ENCODE measurements around the gene SF1. TPM values are rescaled to one million over a fixed set of nuclear protein-coding genes. Genes with fewer than 3 reads are reported as not detected.
A peak's percentile ranks its signal among the peaks of the same experiment; 100 is the strongest.

SF1 gene
- total and polyA plus RNA-seq, 2 experiments from 2014 or later: 62.2 to 81.6 TPM

DNA sequence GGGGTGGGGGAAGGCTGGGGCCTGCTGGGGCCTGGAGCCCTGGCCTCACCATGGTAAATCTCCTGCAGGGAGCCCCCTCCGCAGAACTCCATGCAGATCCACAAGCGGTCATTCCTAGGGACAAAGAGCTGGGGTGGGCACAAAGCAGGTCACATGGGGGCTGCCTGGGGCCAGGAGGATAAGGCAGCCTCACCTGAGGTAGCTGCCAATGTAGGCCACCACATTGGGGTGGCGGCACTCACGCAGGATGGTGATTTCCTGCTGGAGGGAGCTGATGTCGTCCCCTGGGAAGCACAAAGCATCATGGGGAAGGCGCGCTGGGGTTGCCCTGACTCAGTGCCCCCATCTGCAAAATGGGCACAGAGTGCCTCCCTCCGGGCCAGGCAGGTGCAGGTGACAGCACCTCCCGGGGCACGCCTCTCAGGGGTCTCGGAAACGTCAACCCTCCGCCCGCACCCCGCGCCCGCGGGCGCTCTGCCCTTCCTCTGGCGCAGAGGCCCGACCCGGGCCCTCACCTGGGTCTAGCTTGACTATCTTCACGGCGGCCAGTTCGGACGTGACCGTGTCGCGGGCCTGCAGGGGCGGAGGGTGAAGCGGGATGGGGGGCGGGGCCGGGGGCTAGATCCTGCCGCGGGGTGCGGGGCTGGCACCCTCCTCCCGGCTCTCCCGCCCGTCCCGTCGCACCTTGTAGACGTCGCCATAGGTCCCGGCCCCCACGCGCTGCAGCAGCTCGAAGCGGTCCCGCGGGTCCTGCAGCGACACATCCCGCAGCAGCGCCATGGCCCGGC, 24.2 kb upstream of the SF1 start:
- no peaks in the 10 kb centered on the region for H4K20me1 ChIP-seq (ENCODE audit: insufficient read depth)
- peaks cover 8% of the 10 kb centered on the region; the same call in 1 of the 2 replicates for H3K4me1 ChIP-seq (ENCODE audit: insufficient read depth)
- H3K36me3 ChIP-seq (ENCODE audit: low read depth): no peaks in the 10 kb centered on the region
- TF ChIP-seq EZH2 (IDR thresholded peaks at IDR 0.05; ENCODE audit: insufficient read depth, poor library complexity, severe bottlenecking): no peak
- no peak for TF ChIP-seq EZH2phosphoT487 (IDR thresholded peaks at IDR 0.05; ENCODE audit: insufficient read depth, low read depth)
- DNase-seq: no peak
- no peaks in the 10 kb centered on the region for H3K9me3 ChIP-seq (ENCODE audit: low read depth)
- no peaks in the 10 kb centered on the region for H3F3A ChIP-seq (ENCODE audit: insufficient read depth)
- peak overlapping the region; percentile 41 for H3K9ac ChIP-seq
- H3K27ac ChIP-seq: no peak overlapping the region
- peak overlapping the region; percentile 13 for H3K4me2 ChIP-seq (ENCODE audit: unreplicated experiment)
- no peaks in the 10 kb centered on the region for H3K79me2 ChIP-seq (ENCODE audit: insufficient read depth)
- peak overlapping the region; percentile 54 for H2AFZ ChIP-seq
- H3K4me3 ChIP-seq: peak overlapping the region; percentile 88
- in situ Hi-C loops (cut with MboI): no loop called here
- WGBS, 2 experiments (ENCODE audit: low coverage in 1 of 2, low lambda C conversion rate in 2 of 2, missing lambda C conversion rate in 2 of 2): 28 to 80% methylated on average over 7 to 29 of the region's 54 CpGs
- no peaks in the 10 kb centered on the region for H3K27me3 ChIP-seq (replicated peaks; ENCODE audit: insufficient read depth)
- no peaks in the 10 kb centered on the region for H3K9me2 ChIP-seq (ENCODE audit: insufficient read depth)

DNA sequence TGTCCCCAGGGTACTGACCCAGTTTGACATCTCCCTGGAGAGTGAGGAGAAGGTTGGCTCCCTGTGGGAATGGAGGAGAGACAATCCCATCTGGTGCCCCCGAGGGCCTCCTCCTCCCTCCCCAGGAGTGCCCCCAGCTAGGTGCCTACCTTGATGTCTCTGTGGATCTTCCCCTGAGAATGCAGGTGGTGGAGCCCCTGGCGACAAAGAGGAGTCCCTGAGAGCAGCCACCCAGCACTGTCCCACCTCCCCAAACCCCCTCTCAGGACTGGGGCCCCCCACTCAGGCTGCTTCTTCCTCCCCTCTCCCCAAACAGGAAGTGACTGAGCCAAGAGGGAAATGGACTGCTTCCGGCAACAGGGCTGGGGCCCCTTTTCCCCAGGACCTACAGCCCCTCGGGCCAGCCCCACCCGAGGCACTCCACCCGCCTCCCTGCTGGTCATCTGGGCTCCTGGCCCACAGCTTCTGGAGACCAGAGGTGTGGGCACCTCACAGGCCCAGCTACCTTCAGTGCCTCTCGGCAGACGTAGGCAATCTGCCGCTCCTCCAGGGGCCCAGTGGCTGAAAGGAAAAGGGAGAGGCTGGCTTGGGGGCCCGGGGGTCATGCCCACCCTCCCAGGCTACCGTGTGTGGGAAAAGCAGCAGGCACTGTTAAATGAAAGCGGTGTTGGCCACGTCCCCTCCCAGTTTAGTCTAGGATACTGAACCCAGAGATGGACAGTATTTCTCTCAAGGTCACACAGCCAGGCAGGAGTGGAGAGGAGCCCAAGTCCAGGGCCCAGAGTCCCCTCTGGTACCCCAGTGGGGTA, 23.4 kb upstream of the SF1 start:
- in situ Hi-C loops (cut with MboI): no loop called here
- H2AFZ ChIP-seq: no peak overlapping the region
- no peak overlapping the region for H3K4me2 ChIP-seq (ENCODE audit: unreplicated experiment)
- no peaks in the 10 kb centered on the region for H3K9me3 ChIP-seq (ENCODE audit: low read depth)
- no peaks in the 10 kb centered on the region for H4K20me1 ChIP-seq (ENCODE audit: insufficient read depth)
- H3K9ac ChIP-seq: no peak overlapping the region
- TF ChIP-seq EZH2 (IDR thresholded peaks at IDR 0.05; ENCODE audit: insufficient read depth, poor library complexity, severe bottlenecking): no peak
- TF ChIP-seq EZH2phosphoT487 (IDR thresholded peaks at IDR 0.05; ENCODE audit: insufficient read depth, low read depth): no peak
- H3K36me3 ChIP-seq (ENCODE audit: low read depth): no peaks in the 10 kb centered on the region
- peaks cover 8% of the 10 kb centered on the region; the same call in 1 of the 2 replicates for H3K4me1 ChIP-seq (ENCODE audit: insufficient read depth)
- H3K27me3 ChIP-seq (replicated peaks; ENCODE audit: insufficient read depth): no peaks in the 10 kb centered on the region
- DNase-seq: no peak
- no peak overlapping the region for H3K27ac ChIP-seq
- H3K9me2 ChIP-seq (ENCODE audit: insufficient read depth): no peaks in the 10 kb centered on the region
- no peak overlapping the region for H3K4me3 ChIP-seq
- H3F3A ChIP-seq (ENCODE audit: insufficient read depth): no peaks in the 10 kb centered on the region
- H3K79me2 ChIP-seq (ENCODE audit: insufficient read depth): no peaks in the 10 kb centered on the region
- WGBS, 2 experiments (ENCODE audit: low coverage in 1 of 2, low lambda C conversion rate in 2 of 2, missing lambda C conversion rate in 2 of 2): 68 to 73% methylated on average over 5 to 13 of the region's 13 CpGs

DNA sequence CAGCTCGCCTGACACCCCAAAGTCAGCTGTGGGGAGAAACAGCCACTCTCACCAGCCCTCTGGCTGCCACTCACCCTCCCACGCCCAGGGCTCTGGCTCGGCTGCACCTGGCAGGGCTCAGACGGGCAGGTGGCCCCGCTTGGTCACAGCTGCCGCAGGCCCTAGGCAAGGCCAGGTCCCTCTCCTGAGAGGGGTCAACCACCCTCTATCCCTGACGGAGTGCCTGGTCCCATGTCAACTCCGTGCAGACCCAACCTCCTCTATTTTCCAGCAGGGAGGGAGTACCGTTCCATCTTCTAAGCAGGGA, 22.8 kb upstream of the SF1 start:
- Histone ChIP-seq H2AFZ (no peak overlapping the region), H3K79me2 (ENCODE audit: insufficient read depth) (no peaks in the 10 kb centered on the region), H3K4me2 (ENCODE audit: unreplicated experiment) (no peak overlapping the region), H3K4me3 (no peak overlapping the region), H3K4me1 (ENCODE audit: insufficient read depth) (peaks cover 8% of the 10 kb centered on the region; the same call in 1 of the 2 replicates), H3K9me2 (ENCODE audit: insufficient read depth) (no peaks in the 10 kb centered on the region), H3F3A (ENCODE audit: insufficient read depth) (no peaks in the 10 kb centered on the region), H3K9me3 (ENCODE audit: low read depth) (no peaks in the 10 kb centered on the region), H3K27ac (no peak overlapping the region), H4K20me1 (ENCODE audit: insufficient read depth) (no peaks in the 10 kb centered on the region), H3K9ac (no peak overlapping the region), H3K36me3 (ENCODE audit: low read depth) (no peaks in the 10 kb centered on the region), H3K27me3 (replicated peaks; ENCODE audit: insufficient read depth) (no peaks in the 10 kb centered on the region)
- in situ Hi-C loops (cut with MboI): no loop called here
- TF ChIP-seq EZH2phosphoT487 (IDR thresholded peaks at IDR 0.05; ENCODE audit: insufficient read depth, low read depth): no peak
- no peak for TF ChIP-seq EZH2 (IDR thresholded peaks at IDR 0.05; ENCODE audit: insufficient read depth, poor library complexity, severe bottlenecking)
- no peak for DNase-seq
- 81 to 87% methylated on average over 9 of the region's 9 CpGs for WGBS, 2 experiments (ENCODE audit: low coverage in 1 of 2, low lambda C conversion rate in 2 of 2, missing lambda C conversion rate in 2 of 2)

DNA sequence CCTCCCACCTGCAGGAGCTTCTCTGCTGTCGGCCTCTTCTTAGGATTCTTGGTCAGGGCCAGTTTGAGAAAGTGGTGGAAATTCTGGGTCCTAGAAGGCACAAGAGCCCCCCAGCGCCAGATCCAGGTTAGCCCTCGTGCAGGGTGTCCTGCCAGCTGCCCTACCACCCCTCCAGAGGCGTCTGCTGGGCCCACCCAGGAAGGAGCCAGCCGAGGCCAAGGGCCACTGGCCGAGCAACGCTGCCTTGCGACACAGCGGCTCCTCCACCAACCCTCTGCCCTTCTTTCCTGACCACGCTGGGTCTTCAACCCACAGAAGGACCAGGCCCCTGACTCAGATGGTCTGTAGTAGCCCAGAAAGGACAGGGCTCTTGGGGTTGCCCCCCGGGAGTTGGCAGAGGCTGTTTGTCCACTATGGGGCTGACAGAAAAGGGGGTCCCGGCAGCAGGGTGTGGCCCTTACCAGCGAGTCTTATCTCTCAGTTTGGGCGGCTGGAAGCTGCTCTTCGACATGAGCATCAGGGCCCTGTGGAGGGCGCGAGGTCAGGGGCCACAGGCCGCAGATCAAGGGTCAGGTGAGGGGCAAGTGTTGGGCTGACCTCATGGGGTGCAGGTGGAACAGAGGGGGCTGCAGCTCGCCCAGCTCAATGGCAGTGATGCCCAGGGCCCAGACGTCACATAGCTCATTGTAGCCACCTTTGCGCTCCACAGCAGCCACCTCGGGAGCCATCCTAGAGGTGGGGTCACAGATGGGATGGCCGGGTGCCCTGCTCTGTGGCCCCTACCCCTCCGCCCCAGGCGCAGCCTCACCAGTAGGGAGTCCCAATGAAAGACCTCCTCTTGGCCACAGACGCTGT, 22.2 kb upstream of the SF1 start:
- no peaks in the 10 kb centered on the region for H3K79me2 ChIP-seq (ENCODE audit: insufficient read depth)
- H3K9me2 ChIP-seq (ENCODE audit: insufficient read depth): no peaks in the 10 kb centered on the region
- no peak for TF ChIP-seq EZH2phosphoT487 (IDR thresholded peaks at IDR 0.05; ENCODE audit: insufficient read depth, low read depth)
- TF ChIP-seq EZH2 (IDR thresholded peaks at IDR 0.05; ENCODE audit: insufficient read depth, poor library complexity, severe bottlenecking): no peak
- H2AFZ ChIP-seq: no peak overlapping the region
- no peak overlapping the region for H3K4me3 ChIP-seq
- in situ Hi-C loops (cut with MboI): no loop called here
- WGBS, 2 experiments (ENCODE audit: low coverage in 1 of 2, low lambda C conversion rate in 2 of 2, missing lambda C conversion rate in 2 of 2): 89% methylated on average over 23 to 26 of the region's 26 CpGs
- no peaks in the 10 kb centered on the region for H3F3A ChIP-seq (ENCODE audit: insufficient read depth)
- H4K20me1 ChIP-seq (ENCODE audit: insufficient read depth): no peaks in the 10 kb centered on the region
- H3K9ac ChIP-seq: no peak overlapping the region
- no peaks in the 10 kb centered on the region for H3K27me3 ChIP-seq (replicated peaks; ENCODE audit: insufficient read depth)
- DNase-seq: no peak
- no peaks in the 10 kb centered on the region for H3K9me3 ChIP-seq (ENCODE audit: low read depth)
- no peaks in the 10 kb centered on the region for H3K36me3 ChIP-seq (ENCODE audit: low read depth)
- no peak overlapping the region for H3K4me2 ChIP-seq (ENCODE audit: unreplicated experiment)
- no peak overlapping the region for H3K27ac ChIP-seq
- H3K4me1 ChIP-seq (ENCODE audit: insufficient read depth): peaks cover 8% of the 10 kb centered on the region; the same call in 1 of the 2 replicates
